Measurements from ENCODE around the gene OR5A1.
"Not testable (repeated sequence)": the region's sequence is repeated elsewhere in the genome, so short reads cannot be mapped to it uniquely, and the experiment has no call there.

The OR5A1 gene

DNA sequence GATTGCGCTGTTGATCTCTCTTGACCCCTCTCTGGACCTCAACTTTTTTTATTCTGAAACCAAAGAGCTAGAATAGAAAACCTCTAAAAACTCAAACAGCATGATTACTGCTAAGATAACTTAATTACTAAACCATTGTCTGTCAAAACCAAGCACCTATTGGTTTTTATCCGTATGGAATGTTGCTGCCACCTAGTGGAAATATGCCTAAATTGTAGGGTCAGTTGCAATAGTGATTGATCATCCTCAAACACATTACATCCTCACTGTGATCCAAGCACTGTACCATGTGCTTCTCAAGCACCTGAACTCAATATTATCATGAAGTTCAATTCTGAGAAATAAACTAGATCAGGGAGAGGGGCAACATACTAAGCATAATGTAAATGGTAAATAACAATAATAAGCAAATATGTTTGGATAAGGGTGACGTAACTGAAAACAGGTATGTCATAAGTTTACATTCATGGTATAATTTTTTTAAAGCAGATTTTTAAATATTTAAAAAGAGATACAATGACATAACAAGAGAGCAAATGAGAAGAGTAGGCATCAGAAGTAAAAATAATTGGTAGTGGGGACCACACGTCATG is 6.2 kb upstream of the OR5A1 start:
- Mint-ChIP-seq H3K4me1 (no peaks in the 10 kb centered on the region), H3K4me3 (no peak overlapping the region)

DNA sequence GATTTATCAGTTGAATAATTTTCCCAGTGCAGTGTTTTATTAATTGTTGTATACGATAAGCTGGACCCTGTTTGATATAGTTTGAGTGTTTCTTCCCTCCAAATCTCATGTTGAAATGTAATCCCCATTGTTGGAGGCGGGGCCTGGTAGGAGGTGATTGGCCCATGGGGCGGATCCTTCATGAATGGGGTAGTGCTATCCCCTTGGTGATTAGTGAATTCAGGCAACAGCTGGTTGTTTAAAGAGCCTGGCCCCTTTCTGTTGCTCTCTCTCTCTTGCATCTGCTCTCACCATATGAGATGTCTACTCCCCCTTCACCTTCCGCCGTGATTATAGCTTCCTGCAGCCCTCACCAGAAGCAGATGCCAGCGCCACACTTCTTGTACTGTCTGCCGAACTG is 1.5 kb downstream of the OR5A1 start:
- Mint-ChIP-seq H3K4me1 (no peaks in the 10 kb centered on the region), H3K27ac (no peak overlapping the region), H3K4me3 (no peak overlapping the region), H3K9me3 (no peaks in the 10 kb centered on the region), H3K36me3 (no peaks in the 10 kb centered on the region), H3K27me3 (peaks cover 4% of the 10 kb centered on the region)
- CTCF ChIA-PET, result interaction anchor here (1.5 kb wide), 1 partner anchor 11 kb away, joined by 4 read pairs; the partner anchor contains the start of gene OR5A2
- DNase-seq, result no peak

More for the DNA sequence above, 6.2 kb upstream of the OR5A1 start:
- Mint-ChIP-seq H3K9me3 (no peaks in the 10 kb centered on the region), H3K36me3 (no peaks in the 10 kb centered on the region), H3K27me3 (peaks cover 2% of the 10 kb centered on the region), H3K27ac (no peak overlapping the region)
- DNase-seq, result peak; percentile 50
- CTCF ChIA-PET, result interaction anchor here (0.9 to 5.3 kb wide), 6 partner anchors 20 to 259 kb away, joined by 3 to 32 read pairs (median 3); partner anchors contain the start of gene DTX4

DNA sequence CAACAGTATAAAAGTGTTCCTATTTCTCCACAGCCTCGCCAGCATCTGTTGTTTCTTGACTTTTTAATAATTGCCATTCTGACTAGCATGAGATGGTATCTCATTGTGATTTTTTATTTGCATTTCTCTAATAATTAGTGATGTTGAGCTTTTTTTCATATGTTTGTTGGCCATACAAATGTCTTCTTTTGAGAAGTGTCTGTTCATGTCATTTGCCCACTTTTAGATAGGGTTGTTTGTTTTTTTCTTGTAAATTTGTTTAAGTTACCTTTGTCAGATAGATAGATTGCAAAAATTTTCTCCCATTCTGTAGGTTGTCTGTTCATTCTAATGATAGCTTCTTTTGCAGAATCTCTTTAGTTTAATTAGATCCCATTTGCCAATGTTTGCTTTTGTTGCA is 9.4 kb downstream of the OR5A1 start:
- H3K27me3 Mint-ChIP-seq, DNase-seq, H3K4me1 Mint-ChIP-seq, CTCF ChIA-PET, H3K9me3 Mint-ChIP-seq, H3K27ac Mint-ChIP-seq, H3K4me3 Mint-ChIP-seq, H3K36me3 Mint-ChIP-seq: not testable (repeated sequence)

- no peak for DNase-seq
- no peaks in the 10 kb centered on the region for H3K4me1 Mint-ChIP-seq
- H3K27ac Mint-ChIP-seq, result no peak overlapping the region
- no peaks in the 10 kb centered on the region for H3K36me3 Mint-ChIP-seq
- H3K27me3 Mint-ChIP-seq, result no peaks in the 10 kb centered on the region
- CTCF ChIA-PET, result no interaction called here
- peaks cover 4% of the 10 kb centered on the region for H3K9me3 Mint-ChIP-seq
- no peak overlapping the region for H3K4me3 Mint-ChIP-seq
These were observed 12.2 kb downstream of the OR5A1 start for GRCh38 chr11:59448484-59448883.

DNA sequence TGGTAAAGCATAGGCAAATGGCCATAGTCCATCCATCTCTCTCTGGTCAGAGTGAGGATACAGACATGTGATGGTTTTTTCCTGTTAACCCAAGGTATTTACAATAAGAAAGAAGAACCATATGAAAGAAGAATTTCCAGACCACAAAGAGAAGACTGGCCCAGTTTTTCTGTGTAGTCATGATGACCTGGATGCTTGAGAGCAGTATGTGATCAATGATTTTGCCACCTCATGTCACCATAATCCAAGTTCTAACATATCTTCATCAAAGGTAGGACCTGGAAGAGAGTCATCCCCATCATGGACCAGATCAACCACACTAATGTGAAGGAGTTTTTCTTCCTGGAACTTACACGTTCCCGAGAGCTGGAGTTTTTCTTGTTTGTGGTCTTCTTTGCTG is 20.4 kb downstream of the OR5A1 start, which contains the start of gene OR4D6:
OR4D6 (plus strand) TSS at position 301 of the 400 bp plus-strand sequence; CDS start at position 301, 0 bp downstream.
- no peaks in the 10 kb centered on the region for H3K36me3 Mint-ChIP-seq
- CTCF ChIA-PET, result no interaction called here
- H3K9me3 Mint-ChIP-seq, result no peaks in the 10 kb centered on the region
- no peak for DNase-seq
- no peak within 1 kb of the TSS for H3K4me3 Mint-ChIP-seq
- no peaks in the 10 kb centered on the region for H3K4me1 Mint-ChIP-seq
- no peaks in the 10 kb centered on the region for H3K27me3 Mint-ChIP-seq
- no peak within 1 kb of the TSS for H3K27ac Mint-ChIP-seq

- CTCF ChIA-PET, result no interaction called here
- H3K36me3 Mint-ChIP-seq, result no peaks in the 10 kb centered on the region
- H3K27ac Mint-ChIP-seq, result no peak overlapping the region
- H3K27me3 Mint-ChIP-seq, result no peaks in the 10 kb centered on the region
- no peaks in the 10 kb centered on the region for H3K9me3 Mint-ChIP-seq
- no peaks in the 10 kb centered on the region for H3K4me1 Mint-ChIP-seq
- no peak for DNase-seq
- no peak overlapping the region for H3K4me3 Mint-ChIP-seq
These were observed 23.6 kb downstream of the OR5A1 start for GRCh38 chr11:59459916-59460315.

DNA sequence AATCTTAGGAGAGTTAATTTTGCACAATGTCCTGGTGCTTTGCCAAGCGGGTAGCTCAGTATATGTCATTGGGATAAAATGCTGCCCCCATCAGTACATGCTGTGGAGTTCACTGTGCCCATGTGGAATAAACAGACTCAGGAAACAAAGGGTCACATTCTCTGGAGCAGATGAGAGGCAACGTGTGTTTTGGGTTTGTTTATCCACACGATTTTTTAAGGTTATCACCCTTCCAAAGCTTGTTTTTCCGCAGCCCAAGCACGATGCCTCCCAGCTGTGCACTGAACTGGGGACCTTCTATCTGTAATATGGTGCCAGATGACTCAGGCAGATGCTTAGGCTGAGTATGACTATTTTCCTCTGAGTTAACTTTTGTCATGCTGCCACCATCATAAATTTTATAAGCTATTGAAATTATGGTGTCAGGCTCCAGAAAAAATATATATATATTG is 26.9 kb downstream of the OR5A1 start:
- H3K4me3 Mint-ChIP-seq, result no peak overlapping the region
- no peaks in the 10 kb centered on the region for H3K27me3 Mint-ChIP-seq
- no peak for DNase-seq
- no peaks in the 10 kb centered on the region for H3K4me1 Mint-ChIP-seq
- no peaks in the 10 kb centered on the region for H3K36me3 Mint-ChIP-seq
- CTCF ChIA-PET, result no interaction called here
- no peaks in the 10 kb centered on the region for H3K9me3 Mint-ChIP-seq
- no peak overlapping the region for H3K27ac Mint-ChIP-seq

DNA sequence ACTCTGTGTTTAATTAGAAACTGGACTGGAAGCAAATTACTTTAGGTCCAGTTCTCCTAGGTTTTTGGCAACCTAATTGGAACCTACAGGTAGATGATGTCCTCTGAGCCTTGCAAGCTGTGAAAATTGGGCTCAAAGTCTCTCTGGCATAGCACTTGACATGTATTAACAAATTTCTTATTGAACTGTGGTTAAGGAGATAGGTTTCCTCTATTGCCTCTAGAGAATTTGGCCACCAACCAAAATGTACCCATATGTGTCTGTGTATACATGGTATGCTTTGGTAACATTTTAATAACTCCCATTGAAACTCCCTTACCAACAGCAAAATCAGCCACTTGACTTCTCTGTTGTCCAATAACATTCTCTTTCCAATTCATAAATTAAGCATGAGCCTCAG is 36.7 kb downstream of the OR5A1 start, which contains the start of gene OR4D10:
OR4D10 (plus strand) TSS at position 301 of the 400 bp plus-strand sequence. CDS start 4,115 bp downstream, outside the sequence.
- peaks cover 11% of the 10 kb centered on the region for H3K27me3 Mint-ChIP-seq
- no peaks in the 10 kb centered on the region for H3K36me3 Mint-ChIP-seq
- H3K9me3 Mint-ChIP-seq, result no peaks in the 10 kb centered on the region
- H3K4me3 Mint-ChIP-seq, result no peak within 1 kb of the TSS
- DNase-seq, result no peak
- H3K27ac Mint-ChIP-seq, result no peak within 1 kb of the TSS
- no peaks in the 10 kb centered on the region for H3K4me1 Mint-ChIP-seq
- CTCF ChIA-PET, result no interaction called here

DNA sequence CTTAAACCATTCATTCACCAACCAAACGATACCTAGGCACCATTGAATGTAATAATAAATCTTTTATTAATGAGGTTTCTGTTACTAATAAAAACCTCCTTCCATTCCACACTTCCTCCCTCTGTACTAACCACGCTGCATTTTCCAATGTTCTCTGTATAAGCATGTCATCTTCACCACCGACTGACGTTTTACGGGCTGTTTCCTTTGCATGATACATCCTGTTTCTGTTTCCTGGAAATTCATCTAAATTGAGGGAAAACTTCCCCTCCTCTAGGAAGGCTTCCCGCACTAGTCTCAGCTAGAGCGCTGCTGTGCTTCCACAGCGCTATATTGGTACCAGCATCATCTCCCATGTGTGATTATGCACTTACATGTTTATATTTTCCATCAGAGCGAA is 38.9 kb downstream of the OR5A1 start:
- Mint-ChIP-seq H3K9me3 (no peaks in the 10 kb centered on the region), H3K36me3 (no peaks in the 10 kb centered on the region), H3K27ac (no peak overlapping the region), H3K4me3 (no peak overlapping the region), H3K27me3 (peaks cover 7% of the 10 kb centered on the region), H3K4me1 (no peaks in the 10 kb centered on the region)
- no peak for DNase-seq
- CTCF ChIA-PET, result no interaction called here

- Mint-ChIP-seq H3K36me3 (no peaks in the 10 kb centered on the region), H3K27ac (no peak overlapping the region), H3K4me3 (no peak overlapping the region), H3K4me1 (no peaks in the 10 kb centered on the region), H3K9me3 (no peaks in the 10 kb centered on the region), H3K27me3 (peaks cover 13% of the 10 kb centered on the region)
- DNase-seq, result no peak
- CTCF ChIA-PET, result no interaction called here
These were observed 43.6 kb downstream of the OR5A1 start for GRCh38 chr11:59479906-59480305.

DNA sequence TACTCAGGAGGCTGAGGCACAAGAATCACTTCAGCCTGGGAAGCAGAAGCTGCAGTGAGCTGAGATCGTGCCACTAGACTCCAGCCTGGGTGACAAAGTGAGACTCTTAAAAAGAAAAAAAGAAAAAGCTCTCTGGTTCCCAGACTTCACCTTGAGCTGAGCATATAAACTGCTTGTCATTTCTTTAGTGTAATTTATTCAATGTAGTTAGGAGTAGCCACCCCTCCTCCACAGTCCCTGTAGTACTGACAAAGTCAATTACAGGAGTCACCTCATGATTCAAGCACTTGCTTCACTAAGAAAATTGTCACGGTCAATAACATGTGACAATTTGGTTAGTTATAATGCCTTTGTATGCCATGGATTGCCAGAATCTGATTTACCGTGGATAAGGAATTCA is 44.1 kb downstream of the OR5A1 start:
- H3K9me3 Mint-ChIP-seq, result no peaks in the 10 kb centered on the region
- CTCF ChIA-PET, result no interaction called here
- H3K4me3 Mint-ChIP-seq, result no peak overlapping the region
- peaks cover 13% of the 10 kb centered on the region for H3K27me3 Mint-ChIP-seq
- H3K4me1 Mint-ChIP-seq, result no peaks in the 10 kb centered on the region
- no peaks in the 10 kb centered on the region for H3K36me3 Mint-ChIP-seq
- no peak overlapping the region for H3K27ac Mint-ChIP-seq
- no peak for DNase-seq

Measured in activated naive CD4-positive, alpha-beta T cell treated with anti-CD3 and anti-CD28 coated beads, Interleukin-2, amount 10 ng/mL, durations not matched to agents 7 days and 5 days (primary cell).